GM19023 (cell line): ENCODE results near the gene RPL27.

Experiments used
- ATAC-seq: cut with Tn5 transposase; IDR thresholded peaks from one replicate; pipeline ENCODE4 v1.9.1; 2021; ENCODE audit warnings: mild to moderate bottlenecking, moderate library complexity; ENCODE audit not compliant: unreplicated experiment

The RPL27 gene

GRCh38 chr17:43043307-43043706, 45.1 kb downstream of the RPL27 start:
- ATAC-seq, result no peak

GRCh38 chr17:43044024-43044423, 45.8 kb downstream of the RPL27 start:
- ATAC-seq, result no peak

GRCh38 chr17:43051969-43052368, 53.8 kb downstream of the RPL27 start:
- ATAC-seq, result no peak
